ENCODE results near the gene SFN. TPM values are rescaled to one million over a fixed set of nuclear protein-coding genes. Genes with fewer than 3 reads are reported as not detected.

SFN gene
- total and polyA plus RNA-seq, 2 of the 13 experiments (the other 11 are each of a cell fraction or from before 2014, with no cell fraction given), result 4.3 to 5.6 TPM

DNA sequence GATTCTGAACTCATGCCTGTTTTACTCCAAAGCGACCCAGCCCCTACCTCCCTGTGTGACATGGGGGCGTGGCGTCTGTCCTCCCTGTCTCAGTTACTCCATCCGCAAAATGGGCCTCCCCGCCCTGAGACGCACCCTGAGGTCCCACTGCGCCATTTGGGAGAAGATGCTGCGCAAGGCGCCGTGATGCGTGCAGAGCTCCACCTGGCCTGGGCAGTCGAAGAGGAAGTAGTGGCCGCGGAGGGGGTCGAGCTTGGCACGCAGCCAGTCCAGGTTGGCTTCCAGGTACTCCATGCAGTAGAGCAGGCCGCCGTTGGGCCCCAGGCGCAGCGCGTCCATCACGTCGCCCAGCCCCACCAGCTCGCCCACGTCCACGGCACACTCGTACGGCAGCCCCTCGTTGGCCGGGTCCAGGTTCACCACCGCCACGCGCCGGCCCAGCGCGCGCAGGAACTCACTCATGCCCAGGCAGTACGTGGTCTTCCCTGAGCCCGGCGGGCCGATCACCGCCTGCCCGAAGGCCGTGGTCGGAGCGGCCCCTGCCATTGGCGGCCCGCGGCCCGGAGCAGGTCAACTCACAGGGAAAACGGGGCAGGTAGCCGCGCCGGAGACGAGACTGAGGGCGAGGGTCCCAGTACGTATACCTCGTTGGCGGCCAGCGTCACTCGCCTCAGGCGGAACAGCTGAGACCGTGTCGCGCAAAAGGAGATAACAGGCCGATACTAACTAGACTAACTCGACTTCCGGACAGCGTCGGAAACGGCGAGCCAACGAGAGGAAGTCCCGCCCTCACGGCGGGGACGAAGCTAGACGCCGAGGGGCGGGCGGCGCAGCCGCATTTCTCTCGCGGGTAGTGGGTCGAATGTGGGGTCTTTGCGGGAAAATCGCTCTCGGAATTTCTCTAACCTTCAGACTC, 26.9 kb downstream of the SFN start, which contains the start of gene GPN2 (continued):
- TF ChIP-seq, protein P1, sequence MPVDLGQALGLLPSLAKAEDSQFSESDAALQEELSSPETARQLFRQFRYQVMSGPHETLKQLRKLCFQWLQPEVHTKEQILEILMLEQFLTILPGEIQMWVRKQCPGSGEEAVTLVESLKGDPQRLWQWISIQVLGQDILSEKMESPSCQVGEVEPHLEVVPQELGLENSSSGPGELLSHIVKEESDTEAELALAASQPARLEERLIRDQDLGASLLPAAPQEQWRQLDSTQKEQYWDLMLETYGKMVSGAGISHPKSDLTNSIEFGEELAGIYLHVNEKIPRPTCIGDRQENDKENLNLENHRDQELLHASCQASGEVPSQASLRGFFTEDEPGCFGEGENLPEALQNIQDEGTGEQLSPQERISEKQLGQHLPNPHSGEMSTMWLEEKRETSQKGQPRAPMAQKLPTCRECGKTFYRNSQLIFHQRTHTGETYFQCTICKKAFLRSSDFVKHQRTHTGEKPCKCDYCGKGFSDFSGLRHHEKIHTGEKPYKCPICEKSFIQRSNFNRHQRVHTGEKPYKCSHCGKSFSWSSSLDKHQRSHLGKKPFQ (CRISPR knock-in tag; IDR thresholded peaks at IDR 0.05; ENCODE audit: insufficient replicate concordance), result peak; percentile 85
- TF ChIP-seq DBP (CRISPR knock-in tag; IDR thresholded peaks at IDR 0.05; ENCODE audit: not compliant biosample characterization) (no peak), DMAP1 (CRISPR knock-in tag; IDR thresholded peaks at IDR 0.05) (peak; percentile 70; the same call in 1 of the 2 replicates), MTF2 (CRISPR knock-in tag; IDR thresholded peaks at IDR 0.05; ENCODE audit: borderline replicate concordance) (peak; percentile 71; the same call in 1 of the 2 replicates), ZNF138 (CRISPR knock-in tag; IDR thresholded peaks at IDR 0.05; ENCODE audit: low read depth) (peak; percentile 90), FOXK1 (CRISPR knock-in tag; IDR thresholded peaks at IDR 0.05; ENCODE audit: borderline replicate concordance, low read depth) (peak; percentile 46; the same call in 1 of the 2 replicates), ETV5 (CRISPR knock-in tag; IDR thresholded peaks at IDR 0.05; ENCODE audit: borderline replicate concordance) (peak; percentile 65), ZNF224 (CRISPR knock-in tag; IDR thresholded peaks at IDR 0.05) (peak; percentile 94; the same call in 1 of the 2 replicates), KLF12 (CRISPR knock-in tag; IDR thresholded peaks at IDR 0.05; ENCODE audit: borderline replicate concordance) (no peak; the same call in 1 of the 2 replicates), HDAC1 (CRISPR knock-in tag; IDR thresholded peaks at IDR 0.05) (peak; percentile 89), KAT7 (CRISPR knock-in tag; IDR thresholded peaks at IDR 0.05; ENCODE audit: borderline replicate concordance) (peak; percentile 93; the same call in 1 of the 2 replicates), ZEB1 (IDR thresholded peaks at IDR 0.05; ENCODE audit: insufficient replicate concordance, low read depth) (peak; percentile 12), NONO (IDR thresholded peaks at IDR 0.05) (no peak), NONO (CRISPR knock-in tag; conservative IDR thresholded peaks at IDR 0.05) (peak; percentile 87), SMAD3 (CRISPR knock-in tag; IDR thresholded peaks at IDR 0.05) (no peak), THYN1 (CRISPR knock-in tag; IDR thresholded peaks at IDR 0.05; ENCODE audit: borderline replicate concordance, low read depth) (no peak), STAG1 (CRISPR knock-in tag; IDR thresholded peaks at IDR 0.05) (no peak; the same call in none of the 2 replicates), ZNF446 (CRISPR knock-in tag; IDR thresholded peaks at IDR 0.05) (peak; percentile 43; the same call in 1 of the 2 replicates)
- TF ChIP-seq, protein P2, sequence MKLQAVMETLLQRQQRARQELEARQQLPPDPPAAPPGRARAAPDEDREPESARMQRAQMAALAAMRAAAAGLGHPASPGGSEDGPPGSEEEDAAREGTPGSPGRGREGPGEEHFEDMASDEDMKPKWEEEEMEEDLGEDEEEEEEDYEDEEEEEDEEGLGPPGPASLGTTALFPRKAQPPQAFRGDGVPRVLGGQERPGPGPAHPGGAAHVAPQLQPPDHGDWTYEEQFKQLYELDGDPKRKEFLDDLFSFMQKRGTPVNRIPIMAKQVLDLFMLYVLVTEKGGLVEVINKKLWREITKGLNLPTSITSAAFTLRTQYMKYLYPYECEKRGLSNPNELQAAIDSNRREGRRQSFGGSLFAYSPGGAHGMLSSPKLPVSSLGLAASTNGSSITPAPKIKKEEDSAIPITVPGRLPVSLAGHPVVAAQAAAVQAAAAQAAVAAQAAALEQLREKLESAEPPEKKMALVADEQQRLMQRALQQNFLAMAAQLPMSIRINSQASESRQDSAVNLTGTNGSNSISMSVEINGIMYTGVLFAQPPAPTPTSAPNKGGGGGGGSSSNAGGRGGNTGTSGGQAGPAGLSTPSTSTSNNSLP (IDR thresholded peaks at IDR 0.05; ENCODE audit: low read depth, low read length), result no peak
- TF ChIP-seq, protein P3, sequence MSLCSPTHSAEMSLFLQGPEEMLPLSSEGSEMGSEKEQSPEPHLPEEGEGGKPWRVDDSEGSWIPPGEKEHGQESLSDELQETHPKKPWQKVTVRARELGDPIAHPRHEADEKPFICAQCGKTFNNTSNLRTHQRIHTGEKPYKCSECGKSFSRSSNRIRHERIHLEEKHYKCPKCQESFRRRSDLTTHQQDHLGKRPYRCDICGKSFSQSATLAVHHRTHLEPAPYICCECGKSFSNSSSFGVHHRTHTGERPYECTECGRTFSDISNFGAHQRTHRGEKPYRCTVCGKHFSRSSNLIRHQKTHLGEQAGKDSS (CRISPR knock-in tag; IDR thresholded peaks at IDR 0.05; ENCODE audit: borderline replicate concordance, low read depth), result peak; percentile 96; the same call in 1 of the 2 replicates
- TF ChIP-seq, protein P4, sequence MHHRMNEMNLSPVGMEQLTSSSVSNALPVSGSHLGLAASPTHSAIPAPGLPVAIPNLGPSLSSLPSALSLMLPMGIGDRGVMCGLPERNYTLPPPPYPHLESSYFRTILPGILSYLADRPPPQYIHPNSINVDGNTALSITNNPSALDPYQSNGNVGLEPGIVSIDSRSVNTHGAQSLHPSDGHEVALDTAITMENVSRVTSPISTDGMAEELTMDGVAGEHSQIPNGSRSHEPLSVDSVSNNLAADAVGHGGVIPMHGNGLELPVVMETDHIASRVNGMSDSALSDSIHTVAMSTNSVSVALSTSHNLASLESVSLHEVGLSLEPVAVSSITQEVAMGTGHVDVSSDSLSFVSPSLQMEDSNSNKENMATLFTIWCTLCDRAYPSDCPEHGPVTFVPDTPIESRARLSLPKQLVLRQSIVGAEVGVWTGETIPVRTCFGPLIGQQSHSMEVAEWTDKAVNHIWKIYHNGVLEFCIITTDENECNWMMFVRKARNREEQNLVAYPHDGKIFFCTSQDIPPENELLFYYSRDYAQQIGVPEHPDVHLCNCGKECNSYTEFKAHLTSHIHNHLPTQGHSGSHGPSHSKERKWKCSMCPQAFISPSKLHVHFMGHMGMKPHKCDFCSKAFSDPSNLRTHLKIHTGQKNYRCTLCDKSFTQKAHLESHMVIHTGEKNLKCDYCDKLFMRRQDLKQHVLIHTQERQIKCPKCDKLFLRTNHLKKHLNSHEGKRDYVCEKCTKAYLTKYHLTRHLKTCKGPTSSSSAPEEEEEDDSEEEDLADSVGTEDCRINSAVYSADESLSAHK (CRISPR knock-in tag; IDR thresholded peaks at IDR 0.05; ENCODE audit: borderline replicate concordance), result no peak

Measured in HepG2 (cell line).